ENCODE data around the gene DSG4.

Gene DSG4

GRCh38 chr18:31446854-31447253, 70.3 kb downstream of the DSG4 start:
- no peak for DNase-seq (ENCODE audit: low read depth in 2 of 3, low spot score in 1 of 3)

- no peak for DNase-seq (ENCODE audit: low read depth in 2 of 3, low spot score in 1 of 3)
Measured at GRCh38 chr18:31447530-31448191, 71.1 kb downstream of the DSG4 start, which contains the start of gene DSG3. Gene DSG3 (plus strand): TSS chr18:31447741. CDS start chr18:31447878, 137 bp downstream.

GRCh38 chr18:31450409-31450808, 73.8 kb downstream of the DSG4 start:
- DNase-seq (ENCODE audit: low read depth in 2 of 3, low spot score in 1 of 3) = no peak

GRCh38 chr18:31451625-31452024, 75.0 kb downstream of the DSG4 start:
- DNase-seq (ENCODE audit: low read depth in 2 of 3, low spot score in 1 of 3) = no peak

- no peak for DNase-seq (ENCODE audit: low read depth in 2 of 3, low spot score in 1 of 3)
Measured at GRCh38 chr18:31454066-31454708, 77.6 kb downstream of the DSG4 start.
